ENCODE data around the gene ID3. TPM values are rescaled to one million over a fixed set of nuclear protein-coding genes. Genes with fewer than 3 reads are reported as not detected.

Gene ID3
- total RNA-seq, 1 donor from 2014 or later, result 242 TPM

DNA sequence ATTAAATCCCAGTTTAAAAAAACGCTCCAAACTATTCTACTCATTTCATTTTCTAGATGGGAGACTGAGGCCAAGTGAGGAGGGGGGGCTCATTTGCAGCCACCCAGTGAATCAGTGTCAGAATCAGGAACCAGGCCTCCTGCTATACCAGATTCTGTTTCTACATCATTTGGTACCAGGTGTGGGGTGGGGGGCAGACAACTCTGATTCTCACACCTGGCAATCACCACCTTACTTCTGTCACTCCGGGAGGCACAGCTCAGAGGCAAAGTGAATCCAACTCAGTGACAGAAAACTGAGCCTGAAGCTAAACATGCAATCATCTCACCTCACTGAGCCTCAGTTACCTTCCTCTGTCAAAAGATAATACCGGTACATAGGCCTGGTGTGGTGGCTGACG, 23.5 kb upstream of the ID3 start:
- H3K27me3 ChIP-seq, result no peaks in the 10 kb centered on the region
- intact Hi-C loops (cut with DNase I), result no loop called here
- H3K27ac ChIP-seq, result no peak overlapping the region
- ATAC-seq (no peak), DNase-seq (no peak)
- peaks cover 13% of the 10 kb centered on the region for H3K4me1 ChIP-seq
- no peaks in the 10 kb centered on the region for H3K9me3 ChIP-seq
- H3K36me3 ChIP-seq, result no peaks in the 10 kb centered on the region
- H3K4me3 ChIP-seq, result no peak overlapping the region
- TF ChIP-seq CTCF (IDR thresholded peaks at IDR 0.05), result no peak

DNA sequence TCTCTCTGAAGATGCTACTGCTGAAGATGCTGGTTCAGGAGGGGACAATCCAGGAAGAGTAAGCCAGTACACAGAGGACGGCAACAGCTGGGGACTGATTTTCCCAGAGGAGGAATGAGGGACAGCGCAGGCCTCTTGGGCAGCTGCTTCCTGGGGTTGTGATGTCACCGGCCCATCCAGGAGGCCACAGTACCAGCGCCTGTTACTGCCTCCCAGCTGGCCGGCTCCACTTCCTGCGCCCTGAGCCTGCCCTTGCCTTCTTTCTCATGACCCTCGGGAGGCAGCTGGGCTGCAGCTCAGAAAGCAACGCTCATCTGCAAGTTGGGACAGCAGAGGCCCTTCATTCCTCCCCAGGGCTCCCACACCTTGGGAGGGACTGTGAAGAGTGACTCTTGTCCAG, 21.9 kb upstream of the ID3 start:
- TF ChIP-seq CTCF (IDR thresholded peaks at IDR 0.05), result no peak
- no peak overlapping the region for H3K4me3 ChIP-seq
- peak overlapping the region; percentile 55 for H3K27ac ChIP-seq
- intact Hi-C loops (cut with DNase I), result no loop called here
- H3K27me3 ChIP-seq, result no peaks in the 10 kb centered on the region
- no peaks in the 10 kb centered on the region for H3K36me3 ChIP-seq
- ATAC-seq (peak; percentile 69), DNase-seq (no peak)
- no peaks in the 10 kb centered on the region for H3K9me3 ChIP-seq
- H3K4me1 ChIP-seq, result peaks cover 29% of the 10 kb centered on the region

GRCh38 chr1:23578997-23579363, 19.7 kb upstream of the ID3 start:
- ATAC-seq, result no peak
- H3K4me1 ChIP-seq, result peaks cover 36% of the 10 kb centered on the region

GRCh38 chr1:23578311-23578996, 19.2 kb upstream of the ID3 start:
- Histone ChIP-seq H3K4me1 (peaks cover 36% of the 10 kb centered on the region), H3K27me3 (no peaks in the 10 kb centered on the region), H3K36me3 (no peaks in the 10 kb centered on the region), H3K9me3 (no peaks in the 10 kb centered on the region), H3K4me3 (no peak overlapping the region), H3K27ac (peak overlapping the region; percentile 84)
- intact Hi-C loops (cut with DNase I), result no loop called here
- DNase-seq (no peak), ATAC-seq (peak; percentile 54)
- no peak for TF ChIP-seq CTCF (IDR thresholded peaks at IDR 0.05)

More at GRCh38 chr1:23578997-23579363, 19.7 kb upstream of the ID3 start:
- Histone ChIP-seq H3K27ac (no peak overlapping the region), H3K27me3 (no peaks in the 10 kb centered on the region), H3K4me3 (no peak overlapping the region), H3K9me3 (no peaks in the 10 kb centered on the region), H3K36me3 (no peaks in the 10 kb centered on the region)
- TF ChIP-seq CTCF (IDR thresholded peaks at IDR 0.05), result no peak
- intact Hi-C loops (cut with DNase I), result no loop called here
- DNase-seq, result no peak

DNA sequence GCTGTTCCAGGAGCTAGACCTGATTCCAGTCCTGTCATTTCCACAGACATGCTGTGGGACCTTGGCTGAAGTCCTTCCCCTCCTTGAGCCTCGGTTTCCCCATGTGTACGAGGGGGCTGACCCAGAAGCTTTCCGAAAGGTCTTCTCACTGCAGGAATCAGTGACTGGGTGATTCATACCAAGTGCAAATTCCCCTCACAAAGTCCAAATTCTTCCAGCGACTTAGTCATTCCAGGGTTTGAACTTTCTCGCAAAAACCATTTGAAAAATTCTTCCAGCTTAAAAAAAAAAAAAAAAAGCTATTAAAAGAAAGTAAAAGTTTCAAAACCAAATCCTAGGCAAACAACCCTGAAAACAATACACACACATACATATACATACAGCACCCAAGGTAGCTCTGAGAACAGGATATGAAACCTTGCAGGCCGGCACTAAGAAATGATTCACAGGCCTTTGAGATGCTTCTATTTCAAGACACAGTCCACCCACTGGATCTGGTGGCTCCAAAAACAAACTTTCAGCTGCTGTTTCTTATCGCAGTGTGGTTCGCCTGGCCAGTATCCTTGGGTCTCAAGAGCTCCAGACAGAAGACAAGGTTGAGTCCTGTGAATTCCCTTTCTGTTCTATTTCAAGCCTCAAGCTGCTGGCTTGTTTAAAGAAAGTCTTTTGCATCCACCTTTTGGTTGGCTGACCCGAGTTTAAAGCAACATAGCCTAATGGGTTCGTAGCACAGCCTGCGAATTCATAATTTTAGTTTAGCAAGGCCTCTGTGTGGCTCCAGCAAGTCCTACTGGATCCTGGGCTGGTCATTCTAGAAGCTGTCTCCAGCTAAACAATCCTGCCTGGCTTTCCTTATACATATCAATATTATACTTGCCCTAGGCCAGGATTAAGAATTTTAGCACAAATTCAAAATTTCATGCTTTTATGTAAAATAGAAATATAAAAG, 18.0 kb upstream of the ID3 start:
- Histone ChIP-seq H3K27me3 (no peaks in the 10 kb centered on the region), H3K4me3 (peak overlapping the region; percentile 12), H3K9me3 (no peaks in the 10 kb centered on the region), H3K4me1 (peaks cover 36% of the 10 kb centered on the region), H3K27ac (peak overlapping the region; percentile 84), H3K36me3 (no peaks in the 10 kb centered on the region)
- no peak for DNase-seq
- no peak for TF ChIP-seq CTCF (IDR thresholded peaks at IDR 0.05)
- intact Hi-C loops (cut with DNase I), result no loop called here
- ATAC-seq, result peak; percentile 49
